Adrenal gland (tissue), 12 donors: ENCODE data around the gene KMT2C. TPM values are rescaled to one million over a fixed set of nuclear protein-coding genes. Genes with fewer than 3 reads are reported as not detected.
"Not testable (repeated sequence)": the region's sequence is repeated elsewhere in the genome, so short reads cannot be mapped to it uniquely, and the experiment has no call there.

Experiments used
- DNase-seq, 7 donors: peaks; one replicate each; pipeline ENCODE4 v3.0.0-alpha.2; 2019 to 2020
- H3K27ac ChIP-seq, 5 donors: fragments of 200-600 bp; sonication (generic) in 4 of 5; 1 replicate in 3 of 5; 2 replicates in 2 of 5; pipeline versions ENCODE4 v1.5.1 to v1.8.0; 2016 to 2020; ENCODE audit warnings: mild to moderate bottlenecking in 1 of 5
- H3K27me3 ChIP-seq: fragments of 200-600 bp; 2 replicates; pipeline ENCODE4 v1.8.0; 2021
- H3K36me3 ChIP-seq, 2 donors: fragments of 200-600 bp; replicated peaks in 1 of 2; 1 replicate in 1 of 2; 2 replicates in 1 of 2; pipeline versions ENCODE4 v1.5.1 to v1.8.0; 2018 to 2022
- H3K4me1 ChIP-seq, 2 donors: fragments of 200-600 bp; replicated peaks in 1 of 2; 1 replicate in 1 of 2; 2 replicates in 1 of 2; pipeline versions ENCODE4 v1.5.1 to v1.8.0; 2018 to 2021
- H3K4me3 ChIP-seq, 4 donors: fragments of 200-600 bp; sonication (generic) in 3 of 4; one replicate each; pipeline ENCODE4 v1.5.1; 2016 to 2018
- H3K9me3 ChIP-seq, 3 donors: fragments of 200-600 bp; sonication (generic) in 1 of 3; replicated peaks in 1 of 3; 1 replicate in 2 of 3; 2 replicates in 1 of 3; pipeline versions ENCODE4 v1.5.1 to v1.8.0; 2016 to 2021
- POLR2A ChIP-seq, 2 donors: fragments of 450-650 bp; IDR thresholded peaks; one replicate each; pipeline ENCODE4 v1.6.1; 2017; ENCODE audit warnings: antibody characterized with exemption in 2 of 2, mild to moderate bottlenecking in 2 of 2, moderate library complexity in 1 of 2
- WGBS, 4 donors: extraction: QIAGEN DNeasy Blood & Tissue Kit in 2 of 4; methylation state at CpG; one replicate each; pipeline versions ENCODE4 v1.1.5 to v1.1.7; 2013 to 2017; 5-methylcytosine and 5-hydroxymethylcytosine counted together
- intact Hi-C, 2 donors: fragments of 100-400 bp; cut with DNase I; formaldehyde crosslinking; loops; one replicate each; pipeline versions ENCODE4 v1.14.1 to v1.15.0; 2022 to 2023
- polyA plus RNA-seq, 3 donors: library from polyadenylated mRNA; stranded (reverse); fragments of 200-250 nt in 2 of 3; fragments of 350-450 nt in 1 of 3; fragmentation: Illumina TruSeq in 1 of 3; extraction: RNeasy Lipid Tissue Mini Kit (QIAGEN cat#74804) in 1 of 3; gene quantifications; one replicate each; pipeline ENCODE4 v1.2.3, GENCODE V29; 2013 to 2014
- total RNA-seq, 9 donors: library from RNA; depleted of rRNA in 4 of 9; stranded (reverse); fragments of >200 nt in 4 of 9; fragments of 120-200 nt in 1 of 9; fragmentation: NEBNext Ultra II Directional in 1 of 9; extraction: Animal tissue kit (Norgen Biotek cat#: 25700) in 1 of 9; gene quantifications; one replicate each; pipeline versions ENCODE4 v1.1.0 to v1.2.4, GENCODE V29; 2013 to 2023
- TF ChIP-seq, protein P1 (sequence below), 6 experiments: fragments of 450-650 bp in 4 of 6; fragments of 200-600 bp in 2 of 6; sonication (generic) in 1 of 6; IDR thresholded peaks; 1 replicate in 5 of 6; 2 replicates in 1 of 6; pipeline versions ENCODE4 v1.5.1 to v1.8.0; 2016 to 2021; ENCODE audit warnings: antibody characterized with exemption in 6 of 6, mild to moderate bottlenecking in 2 of 6, moderate library complexity in 1 of 6
- donor health status: healthy with polysubstance abuse.
- donor health status: Bipolar disorder and iron deficiency.
- donor health status: DM: yes; HTN: yes; CAD: no.
- donor health status: DM: no; HTN: no; CAD: no.
- donor health status: DM: no; HTN: no; CAD: no.
- donor health status: DM: yes; HTN: yes; CAD: no.

Gene KMT2C
- total and polyA plus RNA-seq, 12 donors: 6.9 to 105 (median 55.6) TPM

DNA sequence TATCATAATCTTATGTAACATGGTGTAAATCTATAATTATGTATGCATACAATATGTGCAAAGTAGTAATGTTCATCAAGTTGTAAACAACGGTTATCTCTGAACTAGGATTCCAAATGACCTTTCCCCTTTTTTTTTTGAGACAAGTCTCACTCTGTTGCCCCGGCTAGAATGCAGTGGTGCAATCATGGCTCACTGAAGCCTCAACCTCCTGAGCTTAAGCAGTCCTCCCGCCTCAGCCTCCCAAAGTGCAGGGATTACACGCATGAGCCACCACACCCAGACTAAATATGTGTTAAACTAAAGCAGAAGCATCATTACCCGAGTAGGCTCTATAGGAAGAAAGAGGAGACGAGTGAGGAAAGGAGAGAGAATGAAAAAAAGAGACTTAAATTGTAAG lies 7.8 kb upstream of the KMT2C start:
- intact Hi-C loops: no loop called here
- WGBS, 4 donors: 80 to 87% (median 82%) methylated on average over 6 of the region's 6 CpGs
- no peak overlapping the region for H3K4me3 ChIP-seq
- H3K9me3 ChIP-seq: no peaks in the 10 kb centered on the region
- H3K27me3 ChIP-seq: no peaks in the 10 kb centered on the region
- no peaks in the 10 kb centered on the region for H3K4me1 ChIP-seq
- no peaks in the 10 kb centered on the region for H3K36me3 ChIP-seq
- H3K27ac ChIP-seq: no peak overlapping the region
- DNase-seq: no peak
- TF ChIP-seq POLR2A (IDR thresholded peaks at IDR 0.05): no peak
- TF ChIP-seq, protein P1, sequence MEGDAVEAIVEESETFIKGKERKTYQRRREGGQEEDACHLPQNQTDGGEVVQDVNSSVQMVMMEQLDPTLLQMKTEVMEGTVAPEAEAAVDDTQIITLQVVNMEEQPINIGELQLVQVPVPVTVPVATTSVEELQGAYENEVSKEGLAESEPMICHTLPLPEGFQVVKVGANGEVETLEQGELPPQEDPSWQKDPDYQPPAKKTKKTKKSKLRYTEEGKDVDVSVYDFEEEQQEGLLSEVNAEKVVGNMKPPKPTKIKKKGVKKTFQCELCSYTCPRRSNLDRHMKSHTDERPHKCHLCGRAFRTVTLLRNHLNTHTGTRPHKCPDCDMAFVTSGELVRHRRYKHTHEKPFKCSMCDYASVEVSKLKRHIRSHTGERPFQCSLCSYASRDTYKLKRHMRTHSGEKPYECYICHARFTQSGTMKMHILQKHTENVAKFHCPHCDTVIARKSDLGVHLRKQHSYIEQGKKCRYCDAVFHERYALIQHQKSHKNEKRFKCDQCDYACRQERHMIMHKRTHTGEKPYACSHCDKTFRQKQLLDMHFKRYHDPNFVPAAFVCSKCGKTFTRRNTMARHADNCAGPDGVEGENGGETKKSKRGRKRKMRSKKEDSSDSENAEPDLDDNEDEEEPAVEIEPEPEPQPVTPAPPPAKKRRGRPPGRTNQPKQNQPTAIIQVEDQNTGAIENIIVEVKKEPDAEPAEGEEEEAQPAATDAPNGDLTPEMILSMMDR (IDR thresholded peaks at IDR 0.05): no peak

GRCh38 chr7:152442330-152442835 lies 6.6 kb upstream of the KMT2C start:
- Histone ChIP-seq H3K9me3 (no peaks in the 10 kb centered on the region), H3K27me3 (no peaks in the 10 kb centered on the region), H3K36me3 (no peaks in the 10 kb centered on the region), H3K4me3 (no peak overlapping the region), H3K4me1 (peaks cover 0 to under 1% of the 10 kb centered on the region in 2 donors), H3K27ac (no peak overlapping the region)
- TF ChIP-seq POLR2A (IDR thresholded peaks at IDR 0.05): no peak
- TF ChIP-seq, protein P1 (IDR thresholded peaks at IDR 0.05): no peak
- no peak for DNase-seq
- 89 to 98% (median 96%) methylated on average over 7 of the region's 7 CpGs for WGBS, 4 donors
- intact Hi-C loops: no loop called here

- H3K27me3 ChIP-seq, H3K4me1 ChIP-seq, DNase-seq, H3K9me3 ChIP-seq, H3K36me3 ChIP-seq, H3K27ac ChIP-seq, intact Hi-C loops, H3K4me3 ChIP-seq: not testable (repeated sequence)
- WGBS, 4 donors: 86 to 91% (median 87%) methylated on average over 8 of the region's 8 CpGs
Observed at GRCh38 chr7:152441810-152442209, 6.0 kb upstream of the KMT2C start.

DNA sequence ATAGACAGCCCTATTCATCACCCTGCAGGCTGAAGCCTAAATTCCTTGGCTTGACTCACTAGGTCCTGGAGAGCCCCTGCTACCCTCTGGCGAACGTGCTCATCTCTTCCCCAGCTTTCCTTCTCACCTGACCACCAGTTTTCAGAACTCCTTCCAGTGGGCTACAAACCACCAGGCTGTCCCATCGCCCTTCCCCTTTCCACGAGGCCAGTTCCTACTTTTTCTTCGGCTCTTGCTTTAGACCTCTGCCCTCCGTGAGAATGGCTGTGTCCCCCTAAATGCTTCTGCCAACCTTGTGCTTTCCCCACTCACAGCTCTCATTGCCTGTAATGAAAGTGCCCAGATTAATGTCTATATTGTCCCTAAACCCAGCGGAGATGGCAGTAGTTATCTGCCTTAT lies 5.4 kb upstream of the KMT2C start:
- H3K4me3 ChIP-seq, H3K27me3 ChIP-seq, intact Hi-C loops, H3K27ac ChIP-seq, H3K4me1 ChIP-seq, H3K36me3 ChIP-seq, H3K9me3 ChIP-seq, DNase-seq: not testable (repeated sequence)
- 62 to 75% (median 67%) methylated on average over 7 of the region's 7 CpGs for WGBS, 4 donors

GRCh38 chr7:152438017-152438416 lies 2.2 kb upstream of the KMT2C start:
- H3K36me3 ChIP-seq, DNase-seq, intact Hi-C loops, H3K4me3 ChIP-seq, H3K27ac ChIP-seq, H3K27me3 ChIP-seq, H3K9me3 ChIP-seq: not testable (repeated sequence)
- peaks cover 4 to 17% of the 10 kb centered on the region in 2 donors for H3K4me1 ChIP-seq
- WGBS, 4 donors: 70 to 86% (median 79%) methylated on average over 4 of the region's 4 CpGs

- H3K27me3 ChIP-seq, DNase-seq, H3K9me3 ChIP-seq, H3K36me3 ChIP-seq, intact Hi-C loops: not testable (repeated sequence)
- Histone ChIP-seq H3K4me3 (peak overlapping the region in 3 of 4 donors; percentile 25 to 94 (median 51)), H3K4me1 (peaks cover 9 to 26% of the 10 kb centered on the region in 2 donors), H3K27ac (peak overlapping the region; percentile 53 to 100 (median 92))
- 10 to 12% (median 11%) methylated on average over 21 to 22 of the region's 22 CpGs for WGBS, 4 donors
Observed at GRCh38 chr7:152436931-152437575, 1.2 kb upstream of the KMT2C start.
